Neutrophil (primary cell): ENCODE results near the gene PPP1R14C.

Source experiments
- H3K27ac ChIP-seq: fragments of 200-600 bp; sonication (generic); 2 replicates; pipeline ENCODE4 v1.5.1; 2016; ENCODE audit warnings: mild to moderate bottlenecking, moderate library complexity
- H3K27me3 ChIP-seq: fragments of 200-600 bp; sonication (generic); 2 replicates; pipeline ENCODE4 v1.6.0; 2016; ENCODE audit warnings: mild to moderate bottlenecking
- H3K36me3 ChIP-seq: fragments of 200-600 bp; sonication (generic); 2 replicates; pipeline ENCODE4 v1.5.1; 2017
- H3K4me1 ChIP-seq, 2 experiments: fragments of 200-600 bp in 1 of 2; sonication (generic) in 1 of 2; 1 replicate in 1 of 2; 2 replicates in 1 of 2; pipeline versions ENCODE4 v1.5.1 to v1.6.1; 2013 to 2016; ENCODE audit warnings: low read depth in 1 of 2, low read length in 1 of 2, mild to moderate bottlenecking in 1 of 2, moderate library complexity in 1 of 2; ENCODE audit not compliant: control insufficient read depth in 1 of 2, insufficient read depth in 1 of 2
- H3K4me3 ChIP-seq, 2 experiments: fragments of 200-600 bp in 1 of 2; sonication (generic) in 1 of 2; 1 replicate in 1 of 2; 2 replicates in 1 of 2; pipeline ENCODE4 v1.5.1; 2013 to 2016; ENCODE audit warnings: low read depth in 1 of 2, low read length in 1 of 2, mild to moderate bottlenecking in 1 of 2, moderate library complexity in 1 of 2
- H3K9me3 ChIP-seq: fragments of 200-600 bp; sonication (generic); 2 replicates; pipeline ENCODE4 v1.5.1; 2016
- CTCF ChIP-seq: fragments of 200-600 bp; sonication (generic); IDR thresholded peaks from 2 replicates; pipeline ENCODE4 v1.5.1; 2016; ENCODE audit warnings: antibody characterized with exemption

The PPP1R14C gene

GRCh38 chr6:150233843-150234269 is 91.0 kb downstream of the PPP1R14C start:
- Histone ChIP-seq H3K9me3 (no peaks in the 10 kb centered on the region), H3K27ac (no peak overlapping the region), H3K4me1 (no peaks in the 10 kb centered on the region), H3K27me3 (peaks cover 6% of the 10 kb centered on the region), H3K36me3 (no peaks in the 10 kb centered on the region), H3K4me3 (no peak overlapping the region)
- TF ChIP-seq CTCF, result no peak

GRCh38 chr6:150235218-150235617 is 92.4 kb downstream of the PPP1R14C start:
- no peaks in the 10 kb centered on the region for H3K36me3 ChIP-seq
- no peak overlapping the region for H3K4me3 ChIP-seq
- H3K4me1 ChIP-seq, result no peaks in the 10 kb centered on the region
- no peaks in the 10 kb centered on the region for H3K9me3 ChIP-seq
- no peak overlapping the region for H3K27ac ChIP-seq
- no peak for TF ChIP-seq CTCF
- peaks cover under 1% of the 10 kb centered on the region for H3K27me3 ChIP-seq

- Histone ChIP-seq H3K4me3 (no peak overlapping the region), H3K27me3 (no peaks in the 10 kb centered on the region), H3K9me3 (no peaks in the 10 kb centered on the region), H3K27ac (no peak overlapping the region), H3K4me1 (no peaks in the 10 kb centered on the region), H3K36me3 (no peaks in the 10 kb centered on the region)
- TF ChIP-seq CTCF, result no peak
These were observed 93.3 kb downstream of the PPP1R14C start for GRCh38 chr6:150236114-150236513.

GRCh38 chr6:150236544-150236943 is 93.7 kb downstream of the PPP1R14C start:
- H3K36me3 ChIP-seq, result no peaks in the 10 kb centered on the region
- no peaks in the 10 kb centered on the region for H3K27me3 ChIP-seq
- no peak overlapping the region for H3K27ac ChIP-seq
- no peaks in the 10 kb centered on the region for H3K9me3 ChIP-seq
- H3K4me1 ChIP-seq, result no peaks in the 10 kb centered on the region
- TF ChIP-seq CTCF, result no peak
- H3K4me3 ChIP-seq, result no peak overlapping the region

- no peaks in the 10 kb centered on the region for H3K36me3 ChIP-seq
- TF ChIP-seq CTCF, result no peak
- no peaks in the 10 kb centered on the region for H3K27me3 ChIP-seq
- H3K27ac ChIP-seq, result no peak overlapping the region
- H3K9me3 ChIP-seq, result no peaks in the 10 kb centered on the region
- no peaks in the 10 kb centered on the region for H3K4me1 ChIP-seq
- no peak overlapping the region for H3K4me3 ChIP-seq
These were observed 94.8 kb downstream of the PPP1R14C start for GRCh38 chr6:150237626-150238025.

GRCh38 chr6:150238336-150238741 is 95.5 kb downstream of the PPP1R14C start:
- no peaks in the 10 kb centered on the region for H3K9me3 ChIP-seq
- H3K4me1 ChIP-seq, result no peaks in the 10 kb centered on the region
- H3K4me3 ChIP-seq, result no peak overlapping the region
- H3K27ac ChIP-seq, result no peak overlapping the region
- no peak for TF ChIP-seq CTCF
- no peaks in the 10 kb centered on the region for H3K27me3 ChIP-seq
- no peaks in the 10 kb centered on the region for H3K36me3 ChIP-seq
